A549 (cell line): Measurements from ENCODE around the gene PPP1R9B.

ENCODE experiments used
- CBX8 ChIP-seq: fragments of 200-600 bp; sonication (generic); IDR thresholded peaks from 2 replicates; pipeline ENCODE4 v1.6.1; 2016
- CTCF ChIP-seq: fragments of >200 bp; sonication (Bioruptor Twin); formaldehyde crosslinking; IDR thresholded peaks from 3 replicates; pipeline ENCODE4 v1.5.1; 2016
- EP300 ChIP-seq, 2 experiments: fragments of >200 bp; sonication (Bioruptor Twin); formaldehyde crosslinking; IDR thresholded peaks; 2 replicates in 1 of 2; 3 replicates in 1 of 2; pipeline ENCODE4 v1.6.1; 2016 to 2017
- MAZ ChIP-seq: fragments of 150-350 bp; IDR thresholded peaks from 2 replicates; pipeline ENCODE4 v1.6.1; 2014; ENCODE audit warnings: antibody characterized with exemption, low read depth, low read length, borderline replicate concordance

GRCh38 chr17:50152736-50153135, 2.3 kb upstream of the PPP1R9B start:
- no peak for TF ChIP-seq MAZ
- no peak for TF ChIP-seq CTCF
- no peak for TF ChIP-seq EP300 (IDR thresholded peaks at IDR 0.05)
- TF ChIP-seq CBX8, result no peak
